ENCODE results near the gene SHC2.
"Not testable (repeated sequence)": the region's sequence is repeated elsewhere in the genome, so short reads cannot be mapped to it uniquely, and the experiment has no call there.

The SHC2 gene

DNA sequence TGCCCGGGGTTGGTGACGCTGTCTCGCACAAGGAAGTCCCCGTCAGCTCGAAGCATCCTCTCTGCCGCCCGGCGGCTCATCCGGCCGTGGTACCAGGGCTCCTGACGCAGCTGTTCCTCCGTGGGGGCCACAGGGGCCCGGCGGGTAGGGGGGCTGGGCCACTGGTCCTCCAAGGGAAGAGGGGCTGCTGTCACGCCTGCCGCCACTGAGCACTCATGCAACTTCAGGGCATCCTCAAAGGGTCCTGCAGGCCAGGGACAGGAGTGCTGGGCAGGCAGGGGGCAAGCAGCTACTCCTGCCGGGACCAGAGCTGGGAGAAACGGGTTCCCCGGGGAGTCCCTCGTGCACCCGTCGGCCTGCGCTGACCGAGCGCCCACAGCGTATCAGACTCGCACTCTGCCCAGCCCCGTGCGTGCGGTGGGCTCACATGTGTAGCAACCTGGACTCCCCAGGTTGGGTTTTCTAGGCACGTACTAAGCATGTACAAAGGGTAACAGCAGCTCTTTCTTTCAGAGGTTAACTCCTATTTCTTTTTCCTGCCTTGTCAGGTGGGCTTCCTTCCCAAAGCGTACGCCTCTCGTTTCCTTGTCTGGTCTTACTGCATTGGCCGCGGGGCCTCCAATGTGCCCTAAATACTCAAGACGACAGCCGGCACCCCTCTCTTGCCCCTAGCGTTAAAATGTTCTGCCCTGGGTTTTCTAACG, 38.5 kb downstream of the SHC2 start:
- no peak for DNase-seq

DNA sequence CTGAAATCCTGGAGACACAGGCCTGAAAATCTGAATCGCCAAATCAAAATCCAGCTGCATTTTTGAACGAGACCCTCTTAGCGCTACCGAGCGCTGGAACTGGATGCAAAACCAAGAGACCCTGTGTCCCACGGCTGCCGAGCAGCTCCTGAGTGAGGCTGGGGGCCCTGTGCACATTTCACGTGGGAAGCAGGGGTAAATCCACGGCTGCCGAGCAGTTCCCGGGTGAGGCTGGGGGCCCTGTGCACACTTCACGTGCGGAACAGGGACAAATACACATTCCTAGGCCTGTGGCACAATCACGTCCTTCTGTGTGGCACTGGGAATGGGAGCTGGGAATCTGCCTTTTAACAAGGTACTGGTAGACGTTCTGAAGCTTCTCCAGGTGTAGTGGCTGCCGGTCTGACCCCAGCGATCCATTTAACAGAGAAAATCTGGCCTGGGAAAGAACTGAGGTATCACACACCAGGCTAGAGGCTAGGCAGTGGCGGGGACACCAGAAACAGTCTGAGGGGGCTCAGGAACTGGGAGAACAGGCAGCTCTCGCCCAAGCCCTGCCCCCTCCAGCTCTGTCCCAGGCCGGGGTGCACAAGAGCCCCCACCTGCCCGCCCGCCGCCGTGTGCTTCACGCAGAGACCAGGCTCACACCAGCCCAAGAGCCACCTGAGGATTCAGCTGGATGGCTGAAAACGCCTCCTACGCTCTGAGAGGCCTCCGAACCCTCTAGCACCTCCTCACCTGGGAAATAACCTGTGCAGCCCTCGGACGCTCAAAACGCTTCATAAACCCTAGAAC, 40.9 kb downstream of the SHC2 start:
- DNase-seq = no peak

DNA sequence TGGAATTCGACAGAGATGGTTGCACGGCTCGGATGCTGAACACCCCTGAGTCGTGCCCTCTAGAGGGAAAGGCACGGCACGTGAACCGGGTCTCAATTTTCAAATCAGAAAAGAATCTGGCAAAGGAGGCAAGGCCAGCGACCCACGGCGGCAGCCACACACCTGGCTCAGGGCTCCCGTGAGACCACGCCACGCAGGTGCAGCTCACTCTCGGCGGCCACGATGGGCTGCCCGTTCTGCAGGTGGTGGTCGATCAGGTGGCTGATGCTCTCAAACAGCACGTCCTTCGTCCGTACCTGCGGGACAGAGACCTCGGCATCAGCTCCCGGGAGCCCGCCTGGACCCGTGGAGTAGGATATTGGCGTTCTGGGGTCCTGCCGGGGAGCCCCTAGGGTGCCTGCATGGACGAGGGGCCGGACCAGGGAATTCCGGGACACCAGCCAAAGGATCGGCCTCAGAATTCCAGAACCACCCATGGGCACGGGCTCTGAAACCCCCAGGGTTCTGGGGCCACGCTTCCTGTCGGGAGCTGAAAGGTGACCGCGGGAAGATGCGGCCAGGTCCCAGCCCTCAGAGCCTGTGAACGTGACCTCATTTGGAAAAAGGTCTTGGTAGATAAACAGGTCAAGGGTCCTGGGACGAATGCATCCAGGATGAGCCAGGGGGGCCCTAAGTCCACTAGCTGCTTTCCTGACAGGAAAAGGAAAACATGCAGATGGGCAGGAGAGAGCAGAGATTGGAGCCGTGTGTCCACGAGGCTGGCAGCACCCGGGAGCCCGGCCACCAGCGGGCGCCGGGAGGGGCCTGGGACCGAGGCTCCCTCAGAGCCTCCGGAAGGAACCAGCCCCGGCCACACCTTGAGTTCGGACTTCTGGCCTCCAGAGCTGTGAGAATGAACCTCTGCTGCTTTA, 41.8 kb downstream of the SHC2 start:
- no peak for DNase-seq

DNA sequence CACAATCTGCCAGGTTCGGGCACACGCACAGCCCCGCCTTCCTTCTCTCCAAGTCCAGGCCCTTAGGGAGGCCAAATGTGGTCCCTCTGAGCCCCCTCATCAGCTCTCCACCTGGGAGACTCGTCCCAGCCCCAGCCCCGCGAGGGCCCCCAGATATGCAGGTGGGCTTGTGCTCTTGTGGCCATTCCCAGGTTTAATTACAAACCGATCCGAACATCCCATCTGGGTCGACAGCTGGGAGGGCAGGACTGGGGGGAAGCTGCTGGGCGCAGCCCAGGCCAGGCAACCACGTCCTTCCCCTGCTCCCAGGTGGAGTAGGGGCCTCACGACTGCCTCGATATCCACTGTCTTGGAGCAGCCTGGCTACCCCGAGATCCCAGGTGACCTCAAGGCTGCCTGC, 44.4 kb downstream of the SHC2 start:
- no peak for DNase-seq

DNA sequence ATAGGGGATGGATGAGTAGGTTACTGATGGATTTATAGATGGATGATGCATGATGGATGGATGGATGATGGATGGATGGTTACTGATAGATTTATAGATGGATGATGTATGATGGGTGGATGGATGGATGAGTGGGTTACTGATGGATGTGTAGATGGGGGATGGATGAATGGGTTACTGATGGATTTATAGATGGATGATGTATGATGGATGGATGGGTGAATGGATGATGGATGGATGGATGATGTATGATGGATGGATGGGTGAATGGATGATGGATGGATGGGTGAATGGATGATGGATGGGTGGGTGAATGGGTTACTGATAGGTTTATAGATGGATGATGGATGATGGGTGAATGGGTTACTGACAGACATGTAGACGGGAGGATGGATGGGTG, 45.5 kb downstream of the SHC2 start:
- DNase-seq = no peak

DNA sequence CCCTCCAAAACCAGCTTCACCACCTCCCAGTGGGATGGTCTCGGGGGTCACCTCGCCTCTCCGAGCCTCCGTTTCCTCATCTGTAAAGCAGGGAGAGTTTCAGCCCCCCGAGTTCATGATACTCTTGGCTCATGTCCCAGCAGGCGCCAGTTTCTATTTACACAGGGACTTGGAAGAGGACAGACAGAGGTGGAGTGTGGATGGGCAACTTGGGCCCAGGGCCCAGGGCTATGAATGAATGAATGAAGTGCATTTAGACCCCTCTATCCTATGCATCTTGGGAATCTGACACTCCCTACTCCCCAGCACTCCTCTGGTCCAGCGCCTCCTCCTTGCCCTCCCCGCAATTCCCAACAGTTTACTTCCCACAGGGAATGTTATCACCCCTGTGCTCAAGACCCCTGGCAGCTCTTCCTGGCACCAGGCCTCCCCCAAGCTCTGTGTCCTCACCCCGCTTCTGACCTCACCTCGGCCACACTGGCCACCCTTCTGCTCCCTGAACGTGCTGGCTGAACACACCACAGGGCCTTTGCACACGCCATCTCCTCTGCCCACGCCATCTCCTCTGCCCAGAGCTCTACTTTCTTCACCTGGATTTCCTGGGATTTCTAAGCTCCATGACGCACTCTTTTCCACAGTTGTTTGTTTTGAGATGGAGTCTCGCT, 46.9 kb downstream of the SHC2 start:
- DNase-seq = no peak

DNA sequence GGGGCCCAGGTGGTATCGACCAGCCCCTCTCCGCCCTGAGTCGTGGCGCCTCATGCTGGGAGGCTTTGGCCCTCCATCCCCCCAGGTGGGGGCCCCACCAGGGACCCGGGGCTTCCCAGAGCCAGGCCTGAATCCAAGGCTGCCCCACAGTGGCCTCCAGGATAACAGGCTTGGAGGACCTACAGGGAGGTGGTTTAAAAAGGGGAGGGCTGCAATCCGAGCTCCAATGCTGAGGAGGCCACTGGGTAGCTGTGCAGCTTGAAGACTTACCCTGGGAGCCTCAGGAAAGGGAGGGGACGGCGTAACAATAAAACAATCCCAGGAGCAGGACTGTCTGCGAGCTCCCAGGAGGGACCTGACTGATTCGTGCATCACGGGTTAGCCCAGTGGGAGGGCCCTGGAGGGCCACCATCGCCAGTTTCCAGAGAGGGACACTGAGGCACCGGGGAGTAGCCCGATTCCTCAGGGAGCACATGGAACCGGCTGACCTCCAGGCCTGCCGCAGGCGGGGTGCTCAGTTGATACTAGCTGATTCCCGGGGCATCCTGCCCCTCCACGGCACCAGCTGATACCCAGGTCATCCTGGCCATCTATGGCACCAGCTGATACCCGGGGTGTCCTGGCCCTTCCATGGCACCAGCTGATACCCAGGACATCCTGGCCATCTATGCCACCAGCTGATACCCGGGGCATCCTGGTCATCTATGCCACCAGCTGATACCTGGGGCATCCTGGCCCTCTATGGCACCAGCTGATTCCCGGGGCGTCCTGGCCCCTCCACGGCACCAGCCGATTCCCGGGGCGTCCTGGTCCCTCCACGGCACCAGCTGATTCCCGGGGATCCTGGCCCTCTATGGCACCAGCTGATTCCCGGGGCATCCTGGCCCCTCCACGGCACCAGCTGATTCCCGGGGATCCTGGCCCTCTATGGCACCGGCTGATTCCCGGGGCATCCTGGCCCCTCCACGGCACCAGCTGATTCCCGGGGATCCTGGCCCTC, 48.2 kb downstream of the SHC2 start:
- no peak for DNase-seq

DNA sequence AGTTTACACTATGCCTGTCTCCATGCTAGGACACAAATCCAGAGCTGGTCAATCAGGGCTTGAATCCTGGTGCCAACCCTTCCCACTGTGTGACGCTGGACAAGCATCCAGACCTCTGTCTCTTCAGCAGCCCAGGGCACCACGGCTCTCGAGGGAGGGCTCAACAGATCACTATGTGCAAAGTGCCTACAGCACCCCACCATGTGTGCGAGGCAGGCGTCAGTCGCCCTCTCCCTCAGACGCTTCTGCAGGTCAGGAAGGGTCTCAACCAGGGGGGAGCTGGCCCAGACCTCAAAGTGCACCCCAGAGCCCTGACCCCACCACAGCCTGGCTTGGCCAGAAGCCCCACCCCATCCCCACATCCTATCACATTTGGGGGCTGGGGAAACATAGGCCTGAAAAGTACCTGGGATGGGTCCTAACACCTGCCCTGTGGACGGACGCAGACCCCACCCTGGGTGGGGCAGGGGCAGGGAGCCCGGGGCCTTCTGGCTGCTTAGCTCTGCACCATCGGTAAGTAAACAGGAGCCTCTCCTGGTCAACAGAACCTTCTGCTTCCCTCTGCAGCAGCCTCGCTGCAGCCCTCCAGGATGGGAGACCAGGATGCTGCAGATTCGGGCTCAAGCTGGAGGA, 49.0 kb downstream of the SHC2 start:
- DNase-seq = no peak

DNA sequence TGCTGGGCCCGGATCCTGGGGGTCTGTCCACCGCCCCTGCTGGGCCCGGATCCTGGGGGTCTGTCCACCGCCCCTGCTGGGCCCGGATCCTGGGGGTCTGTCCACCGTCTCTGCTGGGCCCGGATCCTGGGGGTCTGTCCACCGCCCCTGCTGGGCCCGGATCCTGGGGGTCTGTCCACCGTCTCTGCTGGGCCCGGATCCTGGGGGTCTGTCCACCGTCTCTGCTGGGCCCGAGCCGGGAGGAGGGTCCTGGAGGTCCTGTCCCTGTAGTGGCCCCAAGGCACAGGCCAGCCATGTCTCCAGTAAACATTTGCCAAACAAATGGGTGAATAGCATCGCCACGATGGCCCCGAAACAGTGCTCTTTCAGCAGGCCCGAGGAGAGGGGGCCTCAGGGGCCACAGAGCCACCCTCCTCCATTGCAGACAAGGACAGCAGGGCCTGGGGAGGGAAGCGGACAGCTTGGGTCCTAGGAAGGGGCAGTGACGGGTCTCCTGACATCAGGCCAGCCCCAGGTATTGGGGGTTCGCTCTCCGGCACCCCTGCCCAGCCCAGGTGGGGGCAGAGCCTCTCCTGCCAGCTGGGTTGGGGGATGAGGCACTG, 49.6 kb downstream of the SHC2 start:
- DNase-seq = not testable (repeated sequence)

DNA sequence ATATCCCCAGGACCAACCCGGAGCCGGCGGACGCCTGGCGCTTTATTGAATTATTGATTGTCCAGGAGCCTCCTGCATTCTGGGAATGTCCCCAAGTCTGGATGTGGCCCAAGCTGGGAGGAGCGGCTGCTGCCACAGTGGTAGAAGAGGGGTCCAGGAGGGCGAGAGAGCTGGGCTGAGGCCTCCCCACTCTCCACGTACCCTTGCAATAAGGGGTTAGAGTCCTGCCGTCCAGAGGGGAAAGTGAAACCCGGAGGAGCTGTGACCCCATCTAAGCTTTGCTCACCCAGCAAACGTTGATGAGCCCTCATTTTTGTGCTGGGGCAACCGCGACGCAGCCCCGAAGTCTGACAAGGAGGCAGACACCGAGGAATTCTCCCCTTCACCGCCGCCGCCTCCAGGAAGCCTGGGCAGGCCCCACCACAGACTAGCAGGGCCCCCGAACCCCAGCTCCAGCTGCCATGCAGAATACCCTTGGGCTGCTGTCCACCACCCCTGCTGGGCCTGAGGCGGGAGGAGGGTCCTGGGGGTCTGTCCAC, 50.5 kb downstream of the SHC2 start:
- no peak for DNase-seq

DNA sequence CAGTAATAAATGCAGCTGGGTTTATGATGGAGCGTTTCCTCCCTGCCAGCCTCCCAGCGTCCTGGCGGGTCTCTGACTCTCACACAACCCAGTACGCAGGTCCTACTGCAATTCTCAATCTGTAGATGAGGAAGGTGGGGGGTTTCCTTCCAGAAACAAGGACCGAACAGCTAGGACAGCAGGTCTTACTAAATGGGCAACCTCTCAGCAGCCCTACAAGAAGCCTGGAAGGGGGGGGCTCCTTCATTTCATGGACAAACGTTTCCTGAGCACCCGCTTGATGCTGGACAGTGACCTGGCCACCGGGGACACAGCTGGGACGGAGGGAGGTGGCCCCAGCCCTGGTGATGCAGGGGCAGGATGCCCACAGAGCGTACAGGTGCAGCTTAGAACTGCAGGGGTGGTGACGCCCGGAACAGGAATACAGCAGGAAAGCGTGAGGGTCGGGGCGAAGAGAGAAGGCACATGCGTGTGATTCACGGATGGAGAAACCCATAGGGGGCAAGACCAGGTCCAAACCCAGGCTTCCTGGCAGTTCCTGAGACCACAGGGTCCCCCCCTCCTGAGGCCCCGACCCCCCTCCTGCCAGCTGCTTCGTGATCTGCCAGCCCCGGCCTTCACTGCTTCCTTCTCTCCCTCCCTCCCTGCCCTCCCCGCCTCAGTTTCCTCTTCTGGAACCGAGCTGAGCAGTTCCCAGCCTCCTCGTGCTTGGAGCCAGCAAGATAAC, 51.2 kb downstream of the SHC2 start:
- no peak for DNase-seq

DNA sequence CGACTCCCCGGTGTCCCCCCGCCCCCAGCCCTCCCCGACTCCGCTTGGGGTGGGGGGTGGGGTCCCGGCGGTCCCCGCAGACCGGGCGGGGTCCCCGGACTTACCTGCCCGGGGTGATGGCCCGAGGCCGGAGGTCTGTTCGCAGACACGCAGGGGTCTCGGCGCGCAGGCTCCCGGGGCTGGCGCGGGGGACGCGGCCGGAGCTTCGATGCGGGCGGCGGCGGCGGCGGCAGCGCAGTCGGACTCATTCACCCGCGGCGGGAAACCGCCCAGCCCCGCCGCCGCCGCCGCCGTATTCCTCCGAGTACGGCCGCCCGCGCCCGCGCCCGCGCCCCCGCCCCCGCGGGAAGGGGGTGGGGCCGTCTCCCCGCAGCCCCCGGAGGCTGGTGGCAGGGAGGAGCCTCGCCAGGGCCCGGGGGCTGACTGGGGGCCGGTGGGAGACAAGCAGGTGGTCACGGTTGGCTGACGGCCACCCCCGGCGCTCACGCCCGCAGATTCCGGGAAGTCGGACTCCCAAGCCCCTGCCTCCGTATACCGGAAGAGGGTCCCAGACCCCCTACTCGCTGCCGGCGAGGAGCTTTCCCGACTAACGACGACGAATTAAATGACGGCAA, 51.8 kb downstream of the SHC2 start, which contains the start of gene C2CD4C:
Gene C2CD4C, minus strand, starts transcription at position 246 of the 614 bp plus-strand sequence. CDS start 786 bp downstream, outside the sequence.
- DNase-seq = no peak

DNA sequence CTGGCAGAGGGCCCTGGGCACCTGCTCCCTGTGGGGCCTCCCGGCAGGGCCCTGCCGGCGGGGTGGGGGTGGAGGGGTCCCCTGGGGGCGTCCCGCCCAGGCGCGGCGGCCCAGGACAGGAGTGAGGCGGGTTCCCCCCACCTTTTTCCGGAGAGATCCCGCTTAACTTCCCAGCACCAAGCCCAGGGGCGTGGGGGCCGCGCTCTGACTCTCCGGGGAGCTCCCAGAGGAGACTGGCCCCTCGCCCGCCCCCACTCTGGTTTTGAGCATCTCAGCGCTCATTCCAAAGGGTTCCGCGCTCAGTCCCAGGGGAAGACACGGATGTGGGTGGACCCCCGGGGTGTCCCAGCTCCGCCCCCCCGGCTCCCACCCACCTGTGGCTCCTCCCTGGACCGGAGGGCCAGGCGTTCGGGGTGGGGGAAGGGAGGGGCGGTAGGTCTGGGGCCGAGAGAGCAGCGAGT, 52.4 kb downstream of the SHC2 start:
- DNase-seq = no peak

DNA sequence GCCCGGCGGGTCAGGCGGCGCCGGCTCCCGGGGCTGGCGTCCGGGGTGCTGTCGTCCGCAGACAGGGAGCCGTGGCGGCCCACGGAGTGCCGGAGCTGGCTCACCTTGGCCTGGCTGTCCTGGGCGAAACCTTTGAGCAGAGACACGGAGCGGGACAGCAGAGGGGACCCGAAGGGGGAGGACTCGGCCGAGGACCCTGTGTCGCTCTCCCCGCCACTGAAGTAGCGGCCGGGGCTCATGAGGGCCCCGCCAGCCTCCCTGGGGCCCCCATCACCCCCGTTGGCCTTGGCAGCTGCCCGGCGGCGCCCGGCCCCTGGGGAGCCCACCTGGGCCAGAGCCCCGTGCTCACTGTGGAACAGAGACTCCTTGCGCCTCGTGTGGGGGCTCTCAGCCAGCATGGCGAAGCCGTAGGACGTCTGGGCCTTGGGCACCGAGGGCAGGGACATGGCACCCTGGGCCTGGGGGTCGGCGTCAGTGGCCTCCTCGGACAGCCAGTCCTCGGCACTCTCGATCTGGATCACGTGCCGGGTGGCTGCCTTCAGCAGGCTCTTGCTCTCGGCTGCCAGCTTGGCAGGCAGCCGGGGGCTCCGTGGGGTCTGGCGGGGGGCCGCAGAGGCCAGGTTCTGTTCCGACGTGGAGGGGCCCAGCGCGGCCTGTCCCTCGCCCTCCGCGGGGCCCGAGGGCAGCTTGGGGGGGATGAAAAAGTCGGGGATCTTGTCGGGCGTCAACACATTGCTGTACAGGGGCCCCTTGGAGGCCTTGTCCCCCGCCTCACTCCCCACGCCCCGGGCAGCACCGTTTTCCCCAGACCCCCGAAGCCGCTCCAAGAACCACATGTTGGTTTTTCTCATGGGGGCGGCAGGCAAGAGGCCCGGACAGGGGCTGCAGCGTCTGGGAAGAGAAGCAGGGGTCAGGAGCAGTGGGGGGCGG, 53.1 kb downstream of the SHC2 start:
- DNase-seq = no peak

DNA sequence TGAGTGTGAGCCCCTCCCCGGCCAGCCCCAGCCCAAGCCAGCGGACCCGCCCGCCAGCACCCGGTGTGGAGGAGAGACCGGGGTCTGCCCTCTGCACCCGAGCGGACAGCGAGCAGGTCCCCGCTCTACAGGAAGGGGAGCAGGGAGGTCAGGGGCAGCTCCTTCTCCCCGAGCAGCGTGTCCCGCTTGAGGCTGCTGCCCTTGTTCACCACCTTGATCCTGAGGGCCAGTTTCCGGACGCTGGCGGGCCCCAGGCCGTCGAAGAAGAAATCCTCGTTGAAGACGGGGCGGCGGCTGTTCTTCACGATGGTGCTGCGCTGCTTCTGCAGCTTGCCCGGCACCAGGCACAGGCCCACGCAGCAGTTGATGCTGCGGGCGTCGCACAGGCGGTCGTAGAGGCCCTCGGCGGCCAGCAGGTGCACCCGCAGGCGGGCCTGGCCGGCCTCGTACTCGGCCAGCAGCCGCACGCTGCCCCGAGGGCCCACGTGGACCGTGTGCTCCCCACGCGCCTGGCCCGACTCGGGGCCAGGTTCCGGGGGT, 53.8 kb downstream of the SHC2 start:
- no peak for DNase-seq

DNA sequence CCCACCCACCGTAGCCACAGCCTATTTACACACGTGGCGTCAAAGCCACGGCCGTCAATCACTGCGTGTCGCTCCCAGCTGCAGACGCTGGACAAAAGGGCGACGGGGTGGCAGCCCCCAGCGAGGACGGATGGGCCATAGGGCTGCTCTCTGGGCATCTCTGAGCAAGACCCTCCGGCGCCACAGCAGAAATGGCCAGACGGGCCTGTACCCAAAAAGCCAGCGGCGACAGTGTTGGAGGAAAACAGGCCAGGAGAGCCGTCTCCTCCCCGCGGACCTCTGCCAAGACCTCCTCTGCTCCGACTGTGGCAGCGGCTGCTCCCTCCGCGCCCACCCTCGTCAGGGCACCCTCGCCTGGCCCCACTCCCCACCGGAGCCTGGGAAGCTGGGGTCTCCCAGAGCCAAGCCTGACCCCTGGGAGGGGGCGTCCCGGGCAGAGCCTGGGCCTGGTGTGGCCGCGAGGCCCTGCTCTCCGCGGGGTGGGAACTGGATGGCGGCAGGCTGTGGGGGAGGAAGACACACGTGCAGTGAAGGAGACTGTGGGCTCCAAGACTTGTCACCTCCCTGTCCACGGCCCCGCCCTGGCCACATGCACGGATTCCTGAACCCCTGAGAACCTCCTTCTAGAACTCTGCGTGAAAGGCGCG, 54.6 kb downstream of the SHC2 start:
- no peak for DNase-seq

Data from CD4-positive, alpha-beta T cell treated with Interleukin-4 for 4 hours (primary cell).